ENCODE results near the gene FCGR1A.
"Not testable (repeated sequence)": the region's sequence is repeated elsewhere in the genome, so short reads cannot be mapped to it uniquely, and the experiment has no call there.

- not testable (repeated sequence) for TF ChIP-seq CTCF (IDR thresholded peaks at IDR 0.05; ENCODE audit: poor library complexity); EZH2phosphoT487 (IDR thresholded peaks at IDR 0.05; ENCODE audit: low read depth, severe bottlenecking, unreplicated experiment); EZH2 (IDR thresholded peaks at IDR 0.05; ENCODE audit: borderline replicate concordance)
Observed at GRCh38 chr1:149753466-149753865, 29.0 kb upstream of the FCGR1A start.
